WTC11 (cell line): ENCODE results near the gene CCDC158. TPM values are rescaled to one million over a fixed set of nuclear protein-coding genes. Genes with fewer than 3 reads are reported as not detected.

Experiments used
- ATAC-seq: fragments of 200-7000 bp; cut with Tn5 transposase; 2 replicates; pipeline ENCODE4 v1.10.0; 2021; ENCODE audit warnings: mild to moderate bottlenecking, moderate library complexity
- CTCF ChIA-PET: fragments of 300-600 bp; sonication (Branson Sonifier 250); formaldehyde crosslinking; loops from one replicate; lab custom pipeline; 2021; ENCODE audit warnings: antibody characterized with exemption; lab: Charles Lee
- POLR2A ChIA-PET: fragments of 350-600 bp; sonication (Branson Sonifier 250); formaldehyde crosslinking; loops from one replicate; lab custom pipeline; 2021; ENCODE audit warnings: antibody characterized with exemption; lab: Charles Lee
- DNase-seq: peaks from one replicate; pipeline ENCODE4 v3.0.0; 2021; ENCODE audit warnings: low spot score
- H3K27ac Mint-ChIP-seq: 2 replicates; pipeline ENCODE4 v1.8.0; 2021; ENCODE audit warnings: mixed read lengths
- H3K27me3 Mint-ChIP-seq: 2 replicates; pipeline ENCODE4 v1.8.0; 2021; ENCODE audit warnings: low read depth, mild to moderate bottlenecking, moderate library complexity, mixed read lengths
- H3K36me3 Mint-ChIP-seq: 2 replicates; pipeline ENCODE4 v1.8.0; 2021; ENCODE audit warnings: mixed read lengths
- H3K4me1 Mint-ChIP-seq: 2 replicates; pipeline ENCODE4 v1.8.0; 2022; ENCODE audit warnings: mixed read lengths
- H3K4me3 Mint-ChIP-seq: 2 replicates; pipeline ENCODE4 v1.8.0; 2021; ENCODE audit warnings: mild to moderate bottlenecking, moderate library complexity, mixed read lengths
- H3K9me3 Mint-ChIP-seq: 2 replicates; pipeline ENCODE4 v1.8.0; 2021; ENCODE audit warnings: mixed read lengths
- CBFB ChIP-seq: sonication (generic); formaldehyde crosslinking; IDR thresholded peaks from 2 replicates; pipeline ENCODE4 v1.8.1; 2022; ENCODE audit warnings: mild to moderate bottlenecking, low read depth, missing genetic modification reagents
- CREM ChIP-seq: sonication (generic); formaldehyde crosslinking; IDR thresholded peaks from 2 replicates; pipeline ENCODE4 v1.8.1; 2022; ENCODE audit warnings: mild to moderate bottlenecking, missing genetic modification reagents, moderate library complexity
- E2F4 ChIP-seq: sonication (generic); formaldehyde crosslinking; IDR thresholded peaks from 2 replicates; pipeline ENCODE4 v1.8.1; 2022; ENCODE audit warnings: low read depth, mild to moderate bottlenecking, moderate library complexity, missing genetic modification reagents, borderline replicate concordance
- E2F5 ChIP-seq: sonication (generic); formaldehyde crosslinking; IDR thresholded peaks from 2 replicates; pipeline ENCODE4 v1.8.1; 2022; ENCODE audit warnings: mild to moderate bottlenecking, moderate library complexity, missing genetic modification reagents
- EMX1 ChIP-seq: fragments of 250-450 bp; sonication (Bioruptor Pico); IDR thresholded peaks from 2 replicates; pipeline ENCODE4 v1.8.0; 2021; ENCODE audit warnings: mild to moderate bottlenecking
- ETV6 ChIP-seq: sonication (generic); formaldehyde crosslinking; IDR thresholded peaks from 2 replicates; pipeline ENCODE4 v1.8.1; 2022; ENCODE audit warnings: mild to moderate bottlenecking, missing genetic modification reagents
- FOXK1 ChIP-seq: sonication (generic); formaldehyde crosslinking; IDR thresholded peaks from 2 replicates; pipeline ENCODE4 v1.8.0; 2022; ENCODE audit warnings: mild to moderate bottlenecking, moderate library complexity, missing genetic modification reagents
- FOXP1 ChIP-seq: sonication (generic); formaldehyde crosslinking; IDR thresholded peaks from 2 replicates; pipeline ENCODE4 v1.8.0; 2022; ENCODE audit warnings: missing genetic modification reagents, mild to moderate bottlenecking, moderate library complexity, borderline replicate concordance
- HMGA2 ChIP-seq: fragments of 250-450 bp; sonication (Bioruptor Pico); IDR thresholded peaks from 2 replicates; pipeline ENCODE4 v1.4.0; 2021; ENCODE audit warnings: mild to moderate bottlenecking, moderate library complexity
- IRF2 ChIP-seq: sonication (generic); formaldehyde crosslinking; IDR thresholded peaks from 2 replicates; pipeline ENCODE4 v1.8.0; 2022; ENCODE audit warnings: low read depth, missing genetic modification reagents, borderline replicate concordance
- JUN ChIP-seq: sonication (generic); formaldehyde crosslinking; IDR thresholded peaks from 2 replicates; pipeline ENCODE4 v1.8.0; 2023; ENCODE audit warnings: mild to moderate bottlenecking, missing genetic modification reagents
- MYBL2 ChIP-seq: sonication (generic); formaldehyde crosslinking; IDR thresholded peaks from 2 replicates; pipeline ENCODE4 v1.8.1; 2023; ENCODE audit warnings: mild to moderate bottlenecking, moderate library complexity, missing genetic modification reagents
- NFATC4 ChIP-seq: fragments of 250-450 bp; sonication (Bioruptor Pico); IDR thresholded peaks from 2 replicates; pipeline ENCODE4 v1.9.0; 2021; ENCODE audit warnings: mild to moderate bottlenecking
- NFE2L1 ChIP-seq: sonication (generic); formaldehyde crosslinking; IDR thresholded peaks from 2 replicates; pipeline ENCODE4 v1.8.1; 2023; ENCODE audit warnings: missing genetic modification reagents
- NR1H2 ChIP-seq: sonication (generic); formaldehyde crosslinking; IDR thresholded peaks from 2 replicates; pipeline ENCODE4 v1.9.0; 2021; ENCODE audit warnings: mild to moderate bottlenecking, moderate library complexity, missing genetic modification reagents
- RORB ChIP-seq: fragments of 250-450 bp; sonication (Bioruptor Pico); IDR thresholded peaks from 2 replicates; pipeline ENCODE4 v1.9.0; 2021; ENCODE audit warnings: mild to moderate bottlenecking
- ZNF121 ChIP-seq: sonication (generic); formaldehyde crosslinking; IDR thresholded peaks from 2 replicates; pipeline ENCODE4 v1.8.0; 2023; ENCODE audit warnings: missing genetic modification reagents
- ZNF138 ChIP-seq: sonication (generic); formaldehyde crosslinking; conservative IDR thresholded peaks from 2 replicates; pipeline ENCODE4 v1.8.1; 2022; ENCODE audit warnings: mild to moderate bottlenecking, moderate library complexity, missing genetic modification reagents
- ZNF219 ChIP-seq: sonication (generic); formaldehyde crosslinking; IDR thresholded peaks from 2 replicates; pipeline ENCODE4 v1.8.0; 2023; ENCODE audit warnings: missing genetic modification reagents, mild to moderate bottlenecking, borderline replicate concordance
- ZNF281 ChIP-seq: sonication (generic); formaldehyde crosslinking; IDR thresholded peaks from 2 replicates; pipeline ENCODE4 v1.8.0; 2023; ENCODE audit warnings: mild to moderate bottlenecking, missing genetic modification reagents
- ZNF423 ChIP-seq: fragments of 250-450 bp; sonication (Bioruptor Pico); IDR thresholded peaks from 2 replicates; pipeline ENCODE4 v2.1.2; 2022; ENCODE audit warnings: mild to moderate bottlenecking, moderate library complexity
- ZNF671 ChIP-seq: fragments of 250-450 bp; sonication (Bioruptor Pico); IDR thresholded peaks from 2 replicates; pipeline ENCODE4 v1.8.0; 2021; ENCODE audit warnings: mild to moderate bottlenecking
- ZSCAN18 ChIP-seq: fragments of 250-450 bp; sonication (Bioruptor Pico); IDR thresholded peaks from 2 replicates; pipeline ENCODE4 v2.1.2; 2022; ENCODE audit warnings: mild to moderate bottlenecking, moderate library complexity
- total RNA-seq: library from RNA; stranded (reverse); gene quantifications from 3 replicates; pipeline ENCODE4 v1.2.3, GENCODE V29; 2021

The CCDC158 gene
- total RNA-seq, 1 experiment from 2014 or later, result 0.15 TPM

GRCh38 chr4:76407440-76408119 lies 13.4 kb downstream of the CCDC158 start (continued):
- no peak for TF ChIP-seq EMX1 (CRISPR knock-in tag)
- no peak for TF ChIP-seq CBFB (CRISPR knock-in tag)
- no peak for TF ChIP-seq ZNF281 (CRISPR knock-in tag)
- no peak for TF ChIP-seq ETV6
- no peak for TF ChIP-seq JUN
- no peak for TF ChIP-seq CREM (CRISPR knock-in tag)
- no peak for TF ChIP-seq NR1H2
- TF ChIP-seq ZSCAN18 (CRISPR knock-in tag), result no peak

- Mint-ChIP-seq H3K9me3 (no peaks in the 10 kb centered on the region), H3K4me3 (no peak overlapping the region), H3K27ac (no peak overlapping the region), H3K4me1 (peaks cover 1% of the 10 kb centered on the region; the same call in 1 of the 2 replicates), H3K36me3 (no peaks in the 10 kb centered on the region), H3K27me3 (no peaks in the 10 kb centered on the region)
- ChIA-PET POLR2A (no interaction called here), CTCF (no interaction called here)
- no peak for DNase-seq
- TF ChIP-seq RORB (CRISPR knock-in tag), result no peak
- TF ChIP-seq E2F4, result no peak
- no peak for TF ChIP-seq ZNF121
- ATAC-seq, result no peak
These were observed 14.9 kb downstream of the CCDC158 start for GRCh38 chr4:76406081-76406480.

GRCh38 chr4:76401654-76402053 lies 19.3 kb downstream of the CCDC158 start:
- CTCF ChIA-PET, result interaction anchor here (0.7 kb wide), 1 partner anchor 23 kb away, joined by 3 read pairs; no protein-coding TSS in a partner anchor
- no peak for ATAC-seq

More at GRCh38 chr4:76401654-76402053, 19.3 kb downstream of the CCDC158 start:
- TF ChIP-seq FOXP1 (CRISPR knock-in tag) (no peak), ZNF138 (CRISPR knock-in tag) (no peak), E2F5 (CRISPR knock-in tag) (no peak), IRF2 (CRISPR knock-in tag) (no peak), ZNF219 (CRISPR knock-in tag) (no peak), NFATC4 (no peak), HMGA2 (CRISPR knock-in tag) (no peak), ZNF423 (CRISPR knock-in tag) (no peak), ZNF671 (no peak), FOXK1 (CRISPR knock-in tag) (no peak), NFE2L1 (CRISPR knock-in tag) (no peak), MYBL2 (CRISPR knock-in tag) (no peak)
- TF ChIP-seq, all 79 proteins: peak for 0
- POLR2A ChIA-PET, result no interaction called here
- Mint-ChIP-seq H3K9me3 (peaks cover 8% of the 10 kb centered on the region), H3K4me3 (no peak overlapping the region), H3K4me1 (peaks cover 19% of the 10 kb centered on the region), H3K36me3 (no peaks in the 10 kb centered on the region), H3K27me3 (no peaks in the 10 kb centered on the region), H3K27ac (no peak overlapping the region)
- no peak for DNase-seq
